ENCODE measurements around the gene KRTAP10-1. TPM values are rescaled to one million over a fixed set of nuclear protein-coding genes. Genes with fewer than 3 reads are reported as not detected.

The KRTAP10-1 gene
- total RNA-seq, 1 donor from 2014 or later = not detected

DNA sequence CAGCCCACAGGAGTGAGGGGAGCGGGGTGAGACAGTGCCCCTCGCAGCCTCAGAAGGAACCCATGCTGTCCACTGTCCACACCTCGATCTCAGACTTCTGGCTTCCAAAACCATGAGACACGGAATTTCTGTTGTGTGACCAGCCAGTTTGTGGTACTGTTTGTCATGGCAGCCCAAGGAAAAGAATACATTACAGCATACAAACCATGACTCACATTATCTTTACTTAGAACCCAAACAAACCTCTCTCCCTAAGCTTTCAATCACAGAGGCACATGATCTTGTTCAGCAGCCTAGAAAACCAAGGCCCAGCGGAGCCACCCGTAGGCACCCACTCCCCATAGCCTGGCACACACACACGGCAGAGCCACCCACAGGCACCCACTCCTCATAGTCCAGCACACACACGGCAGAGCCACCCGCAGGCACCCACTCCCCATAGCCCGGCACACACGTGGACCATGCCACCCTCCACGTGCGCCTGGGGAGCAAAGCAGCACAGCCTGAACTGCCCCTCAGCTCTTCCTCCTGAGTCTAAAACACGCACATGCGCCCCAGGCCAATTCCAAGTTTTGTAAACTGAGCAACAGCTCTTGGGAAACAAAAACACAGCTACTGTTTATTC is 33.1 kb upstream of the KRTAP10-1 start:
- intact Hi-C loops (cut with micrococcal nuclease) = no loop called here
- Histone ChIP-seq H3K27ac (replicated peaks) (no peak overlapping the region), H3K4me1 (no peaks in the 10 kb centered on the region), H3K27me3 (ENCODE audit: low read depth) (peaks cover 30% of the 10 kb centered on the region), H3K9me3 (replicated peaks) (peaks cover 37% of the 10 kb centered on the region), H3K36me3 (no peaks in the 10 kb centered on the region), H3K4me3 (no peak overlapping the region)
- TF ChIP-seq, protein P1, sequence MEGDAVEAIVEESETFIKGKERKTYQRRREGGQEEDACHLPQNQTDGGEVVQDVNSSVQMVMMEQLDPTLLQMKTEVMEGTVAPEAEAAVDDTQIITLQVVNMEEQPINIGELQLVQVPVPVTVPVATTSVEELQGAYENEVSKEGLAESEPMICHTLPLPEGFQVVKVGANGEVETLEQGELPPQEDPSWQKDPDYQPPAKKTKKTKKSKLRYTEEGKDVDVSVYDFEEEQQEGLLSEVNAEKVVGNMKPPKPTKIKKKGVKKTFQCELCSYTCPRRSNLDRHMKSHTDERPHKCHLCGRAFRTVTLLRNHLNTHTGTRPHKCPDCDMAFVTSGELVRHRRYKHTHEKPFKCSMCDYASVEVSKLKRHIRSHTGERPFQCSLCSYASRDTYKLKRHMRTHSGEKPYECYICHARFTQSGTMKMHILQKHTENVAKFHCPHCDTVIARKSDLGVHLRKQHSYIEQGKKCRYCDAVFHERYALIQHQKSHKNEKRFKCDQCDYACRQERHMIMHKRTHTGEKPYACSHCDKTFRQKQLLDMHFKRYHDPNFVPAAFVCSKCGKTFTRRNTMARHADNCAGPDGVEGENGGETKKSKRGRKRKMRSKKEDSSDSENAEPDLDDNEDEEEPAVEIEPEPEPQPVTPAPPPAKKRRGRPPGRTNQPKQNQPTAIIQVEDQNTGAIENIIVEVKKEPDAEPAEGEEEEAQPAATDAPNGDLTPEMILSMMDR (IDR thresholded peaks at IDR 0.05; ENCODE audit: borderline replicate concordance) = no peak
- no peak for DNase-seq

DNA sequence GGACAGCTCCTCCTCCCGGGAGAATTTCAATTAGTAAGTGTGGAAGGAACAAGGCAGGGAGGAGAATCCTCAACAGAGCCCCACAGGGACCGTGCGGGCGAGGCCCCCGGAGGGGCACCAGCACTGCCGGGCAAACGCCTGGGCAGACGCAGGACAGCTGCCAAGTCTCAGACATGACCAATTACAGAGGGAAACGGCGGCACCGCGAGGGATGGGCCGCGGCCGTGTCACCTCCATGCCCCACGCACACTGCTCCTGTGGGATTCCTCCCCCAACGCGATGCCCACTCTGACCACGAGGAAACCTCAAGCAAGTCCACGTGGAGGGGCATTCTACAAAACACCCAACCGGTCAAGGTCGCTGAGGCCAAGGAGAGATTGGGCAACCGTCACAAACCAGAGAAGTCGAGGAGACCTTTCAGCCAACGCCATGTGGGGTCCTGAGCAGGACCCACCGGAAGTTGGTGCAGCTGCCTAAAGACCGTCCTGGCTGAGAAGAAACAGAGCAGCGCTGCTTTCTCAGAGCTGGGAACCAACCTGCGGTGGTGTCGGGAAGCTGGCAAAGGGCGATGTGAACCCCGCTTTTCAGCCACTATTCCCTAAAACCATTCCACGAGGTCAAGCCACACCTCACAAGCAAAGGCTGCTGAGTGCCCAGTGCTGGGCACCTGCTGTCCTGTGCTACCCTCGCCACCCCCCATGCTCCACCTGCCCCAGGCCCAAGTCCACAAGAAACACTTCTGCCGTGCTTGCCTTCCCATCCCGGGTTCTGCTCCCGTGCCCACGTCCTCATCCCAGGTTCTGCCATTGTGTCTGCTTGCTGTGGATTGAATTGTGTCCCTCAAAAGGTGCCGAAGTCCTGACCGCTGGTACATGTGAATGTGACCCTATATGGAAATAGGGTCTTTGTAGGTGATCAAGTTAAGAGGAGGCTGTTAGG is 32.1 kb upstream of the KRTAP10-1 start:
- H3K4me3 ChIP-seq = no peak overlapping the region
- H3K9me3 ChIP-seq (replicated peaks) = peaks cover 31% of the 10 kb centered on the region
- H3K27me3 ChIP-seq (ENCODE audit: low read depth) = peaks cover 30% of the 10 kb centered on the region
- DNase-seq = no peak
- TF ChIP-seq, protein P1 (IDR thresholded peaks at IDR 0.05; ENCODE audit: borderline replicate concordance) = no peak
- H3K27ac ChIP-seq (replicated peaks) = no peak overlapping the region
- no peaks in the 10 kb centered on the region for H3K4me1 ChIP-seq
- intact Hi-C loops (cut with micrococcal nuclease) = no loop called here
- no peaks in the 10 kb centered on the region for H3K36me3 ChIP-seq

DNA sequence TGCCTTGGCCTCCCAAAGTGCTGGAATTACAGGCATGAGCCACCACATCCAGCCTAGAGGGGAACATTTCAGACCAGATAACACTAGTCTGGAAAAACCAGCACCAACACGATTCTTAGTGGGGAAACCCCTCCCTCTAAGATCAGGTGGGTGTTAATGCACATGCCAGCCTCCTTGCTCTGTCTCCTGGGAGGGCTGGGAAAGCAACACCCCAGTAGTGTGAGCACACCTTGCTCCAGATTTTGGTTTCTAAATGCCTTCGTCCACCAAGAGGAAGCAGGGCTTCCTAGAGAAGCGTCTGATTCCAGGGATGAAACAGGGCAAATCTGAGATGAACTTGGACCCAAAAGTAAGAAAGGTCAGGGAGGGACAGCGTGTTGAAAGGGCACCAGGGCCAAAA is 31.3 kb upstream of the KRTAP10-1 start:
- Histone ChIP-seq H3K36me3 (no peaks in the 10 kb centered on the region), H3K9me3 (replicated peaks) (peaks cover 27% of the 10 kb centered on the region), H3K4me1 (no peaks in the 10 kb centered on the region), H3K4me3 (no peak overlapping the region), H3K27ac (replicated peaks) (no peak overlapping the region), H3K27me3 (ENCODE audit: low read depth) (peaks cover 30% of the 10 kb centered on the region)
- TF ChIP-seq, protein P1 (IDR thresholded peaks at IDR 0.05; ENCODE audit: borderline replicate concordance) = no peak
- no peak for DNase-seq
- intact Hi-C loops (cut with micrococcal nuclease) = no loop called here

DNA sequence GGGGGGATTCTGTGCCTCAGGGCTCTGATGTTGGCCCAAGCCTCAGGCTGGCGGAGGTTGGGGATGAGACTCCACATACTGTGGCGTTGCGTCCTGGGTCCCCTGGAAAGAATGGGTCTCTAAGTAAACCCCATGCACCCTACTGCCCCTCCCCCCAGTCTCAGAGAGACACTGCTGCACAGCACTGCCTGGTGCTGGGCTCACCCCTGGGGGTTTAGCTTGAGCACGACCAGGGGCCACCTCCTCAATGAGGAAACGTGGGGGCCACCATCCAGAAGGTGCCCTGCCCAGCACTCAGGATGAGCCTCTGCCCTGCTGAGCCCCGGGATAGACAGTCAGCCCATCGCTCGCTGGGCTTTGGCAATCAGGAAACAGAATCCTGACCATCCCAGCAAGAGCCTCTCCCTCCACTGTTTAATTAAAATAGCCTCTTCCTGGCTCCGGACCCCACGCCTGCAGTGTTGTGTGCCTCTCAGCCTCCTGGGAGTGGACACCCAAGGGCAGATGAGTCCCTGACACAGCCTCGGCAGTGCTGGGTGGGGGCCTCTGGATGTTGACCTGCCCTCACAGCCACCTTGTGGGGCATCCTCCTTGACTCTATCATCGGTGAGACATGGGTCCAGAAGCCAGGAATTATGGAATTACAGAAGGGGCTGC is 30.0 kb upstream of the KRTAP10-1 start:
- Histone ChIP-seq H3K9me3 (replicated peaks) (peaks cover 21% of the 10 kb centered on the region), H3K36me3 (no peaks in the 10 kb centered on the region), H3K27me3 (ENCODE audit: low read depth) (peaks cover 27% of the 10 kb centered on the region), H3K4me3 (no peak overlapping the region), H3K4me1 (no peaks in the 10 kb centered on the region), H3K27ac (replicated peaks) (no peak overlapping the region)
- intact Hi-C loops (cut with micrococcal nuclease) = no loop called here
- no peak for DNase-seq
- TF ChIP-seq, protein P1 (IDR thresholded peaks at IDR 0.05; ENCODE audit: borderline replicate concordance) = no peak

DNA sequence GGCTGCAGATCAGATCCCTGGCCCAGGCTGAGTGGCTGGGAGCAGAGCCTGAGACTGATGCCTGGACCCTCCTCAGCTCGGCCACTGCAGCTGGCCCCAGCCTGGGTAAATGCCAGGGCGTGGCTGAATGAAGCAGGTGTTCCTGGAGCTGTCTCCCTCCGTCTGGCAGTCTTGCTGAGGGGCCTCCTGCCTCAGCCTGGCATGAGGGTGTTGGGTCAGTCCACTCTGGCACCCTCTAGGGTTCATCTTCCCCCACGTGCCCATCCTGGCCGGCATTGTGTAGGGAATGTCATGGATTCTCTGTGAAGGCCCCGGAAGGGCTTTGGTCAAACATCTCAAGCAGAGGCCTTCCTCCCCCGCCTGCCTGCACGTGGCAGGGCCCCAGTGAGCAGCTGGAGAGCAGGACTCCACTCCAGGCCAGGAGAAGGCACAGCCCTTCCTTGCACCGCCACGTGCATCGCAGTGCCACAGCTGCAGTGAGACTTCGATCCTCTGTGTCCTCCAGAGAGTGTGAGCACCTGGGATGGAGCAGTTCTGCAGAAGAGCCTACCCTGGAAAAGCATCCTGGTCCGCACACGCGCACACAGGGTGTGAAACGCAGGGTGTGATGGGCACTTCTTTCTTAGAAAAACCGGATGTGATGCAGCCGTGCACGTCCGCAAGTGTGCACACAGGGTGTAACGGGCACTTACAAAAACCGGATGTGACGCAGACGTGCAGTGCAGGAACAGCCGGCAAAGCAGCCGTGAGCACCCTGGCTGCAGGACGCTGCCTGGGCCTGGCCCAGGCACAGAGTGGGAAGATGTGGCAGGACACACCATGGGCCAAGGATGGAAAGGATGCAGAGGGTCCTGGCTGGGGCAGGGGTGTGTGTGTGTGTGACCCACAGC is 28.9 kb upstream of the KRTAP10-1 start:
- no peak for DNase-seq
- no peak overlapping the region for H3K27ac ChIP-seq (replicated peaks)

More for the DNA sequence above, 28.9 kb upstream of the KRTAP10-1 start:
- TF ChIP-seq, protein P1 (IDR thresholded peaks at IDR 0.05; ENCODE audit: borderline replicate concordance) = no peak
- H3K27me3 ChIP-seq (ENCODE audit: low read depth) = peaks cover 19% of the 10 kb centered on the region
- H3K4me1 ChIP-seq = no peaks in the 10 kb centered on the region
- H3K9me3 ChIP-seq (replicated peaks) = peaks cover 26% of the 10 kb centered on the region
- no peak overlapping the region for H3K4me3 ChIP-seq
- no peaks in the 10 kb centered on the region for H3K36me3 ChIP-seq
- intact Hi-C loops (cut with micrococcal nuclease) = no loop called here
